GM12891 (cell line): ENCODE measurements around the gene SWAP70.
A peak's percentile ranks its signal among the peaks of the same experiment; 100 is the strongest.

ENCODE experiments used
- POLR2A ChIP-seq: IDR thresholded peaks from 2 replicates; pipeline ENCODE4 v1.6.1; 2011; ENCODE audit warnings: low read depth, low read length, control low read depth
- POLR2AphosphoS5 ChIP-seq: IDR thresholded peaks from 2 replicates; pipeline ENCODE4 v1.6.1; 2011; ENCODE audit warnings: low read depth, low read length, control low read depth

- 0 out of 2 replicates have a peak, but pooled peaks have one; percentile 25 for TF ChIP-seq POLR2AphosphoS5
- no peak for TF ChIP-seq POLR2A
These were observed 48.8 kb upstream of the SWAP70 start for GRCh38 chr11:9615031-9615451.
